ENCODE results near the gene SNAP25. TPM values are rescaled to one million over a fixed set of nuclear protein-coding genes. Genes with fewer than 3 reads are reported as not detected.

Gene SNAP25
- total and polyA plus RNA-seq, 9 of the 15 experiments (the other 6 are each of a cell fraction or from before 2014, with no cell fraction given): 0.07 TPM; not detected in 8

DNA sequence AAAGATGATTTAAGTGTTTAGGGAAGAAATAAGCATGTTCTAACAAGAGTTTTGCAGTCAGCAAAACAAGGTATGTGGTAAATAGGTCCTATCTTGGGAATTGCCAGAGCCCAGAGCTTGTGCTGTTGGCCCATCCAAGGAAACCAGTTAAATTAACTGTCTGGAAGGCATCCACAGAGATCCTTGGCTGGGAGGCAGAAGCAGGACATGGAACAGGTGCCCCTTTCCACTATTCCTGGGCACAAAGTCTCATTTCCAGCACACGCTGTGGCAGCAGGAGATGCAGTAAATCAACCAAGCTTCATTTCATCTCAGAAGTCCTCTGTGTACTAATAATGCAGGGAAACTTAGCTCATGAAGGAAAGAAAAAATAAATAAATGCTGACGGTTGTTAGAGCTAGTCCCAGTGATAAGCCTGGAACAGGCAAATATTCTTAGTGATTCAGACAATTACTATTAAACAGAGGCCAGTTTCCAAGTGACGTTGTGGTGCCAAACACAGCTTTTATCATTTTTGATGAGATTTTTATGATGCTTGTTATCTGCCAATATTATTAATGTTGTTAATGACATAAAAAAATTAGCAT, 39.8 kb upstream of the SNAP25 start:
- H2AFZ ChIP-seq (ENCODE audit: low read depth, low read length): no peak overlapping the region
- no peaks in the 10 kb centered on the region for H3K9me1 ChIP-seq (ENCODE audit: control insufficient read depth, insufficient read depth, low read length)
- WGBS (ENCODE audit: insufficient coverage, low coverage, missing lambda C conversion rate): 0% methylated on average over 3 of the region's 3 CpGs
- H4K20me1 ChIP-seq (replicated peaks; ENCODE audit: control insufficient read depth, insufficient read depth, low read length): no peaks in the 10 kb centered on the region
- no peak for FAIRE-seq
- H3K4me2 ChIP-seq (ENCODE audit: insufficient read depth, low read length): no peak overlapping the region
- no peaks in the 10 kb centered on the region for H3K27me3 ChIP-seq (ENCODE audit: control insufficient read depth in 2 of 2, insufficient read depth in 2 of 2, low read length in 2 of 2)
- H3K79me2 ChIP-seq (ENCODE audit: control insufficient read depth, insufficient read depth, low read length): no peaks in the 10 kb centered on the region
- H3K9ac ChIP-seq (ENCODE audit: insufficient read depth in 1 of 2, low read depth in 2 of 2, low read length in 2 of 2): no peak overlapping the region
- ATAC-seq: no peak
- intact Hi-C loops (cut with micrococcal nuclease) (no loop called here), in situ Hi-C loops (cut with MboI) (no loop called here)
- ChIA-PET POLR2A (no interaction called here), CTCF (ENCODE audit: low intra/inter-chr PET ratio) (no interaction called here)
- H3K9me3 ChIP-seq (replicated peaks; ENCODE audit: control insufficient read depth, insufficient read depth, low read depth, low read length): no peaks in the 10 kb centered on the region
- TF ChIP-seq, protein P1, sequence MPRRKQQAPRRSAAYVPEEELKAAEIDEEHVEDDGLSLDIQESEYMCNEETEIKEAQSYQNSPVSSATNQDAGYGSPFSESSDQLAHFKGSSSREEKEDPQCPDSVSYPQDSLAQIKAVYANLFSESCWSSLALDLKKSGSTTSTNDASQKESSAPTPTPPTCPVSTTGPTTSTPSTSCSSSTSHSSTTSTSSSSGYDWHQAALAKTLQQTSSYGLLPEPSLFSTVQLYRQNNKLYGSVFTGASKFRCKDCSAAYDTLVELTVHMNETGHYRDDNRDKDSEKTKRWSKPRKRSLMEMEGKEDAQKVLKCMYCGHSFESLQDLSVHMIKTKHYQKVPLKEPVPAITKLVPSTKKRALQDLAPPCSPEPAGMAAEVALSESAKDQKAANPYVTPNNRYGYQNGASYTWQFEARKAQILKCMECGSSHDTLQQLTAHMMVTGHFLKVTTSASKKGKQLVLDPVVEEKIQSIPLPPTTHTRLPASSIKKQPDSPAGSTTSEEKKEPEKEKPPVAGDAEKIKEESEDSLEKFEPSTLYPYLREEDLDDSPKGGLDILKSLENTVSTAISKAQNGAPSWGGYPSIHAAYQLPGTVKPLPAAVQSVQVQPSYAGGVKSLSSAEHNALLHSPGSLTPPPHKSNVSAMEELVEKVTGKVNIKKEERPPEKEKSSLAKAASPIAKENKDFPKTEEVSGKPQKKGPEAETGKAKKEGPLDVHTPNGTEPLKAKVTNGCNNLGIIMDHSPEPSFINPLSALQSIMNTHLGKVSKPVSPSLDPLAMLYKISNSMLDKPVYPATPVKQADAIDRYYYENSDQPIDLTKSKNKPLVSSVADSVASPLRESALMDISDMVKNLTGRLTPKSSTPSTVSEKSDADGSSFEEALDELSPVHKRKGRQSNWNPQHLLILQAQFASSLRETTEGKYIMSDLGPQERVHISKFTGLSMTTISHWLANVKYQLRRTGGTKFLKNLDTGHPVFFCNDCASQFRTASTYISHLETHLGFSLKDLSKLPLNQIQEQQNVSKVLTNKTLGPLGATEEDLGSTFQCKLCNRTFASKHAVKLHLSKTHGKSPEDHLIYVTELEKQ (CRISPR knock-in tag; IDR thresholded peaks at IDR 0.05): no peak
- TF ChIP-seq ZNF551 (CRISPR knock-in tag; IDR thresholded peaks at IDR 0.05) (no peak), RBM15 (IDR thresholded peaks at IDR 0.05; ENCODE audit: insufficient read depth, low read length) (no peak), ZNF764 (CRISPR knock-in tag; IDR thresholded peaks at IDR 0.05; ENCODE audit: low read depth) (no peak), ZBTB7A (IDR thresholded peaks at IDR 0.05; ENCODE audit: borderline replicate concordance, control insufficient read depth, low read depth, low read length) (no peak), TCF7 (IDR thresholded peaks at IDR 0.05; ENCODE audit: borderline replicate concordance) (no peak), BHLHE40 (IDR thresholded peaks at IDR 0.05; ENCODE audit: low read length) (no peak)
- TF ChIP-seq, protein P2, sequence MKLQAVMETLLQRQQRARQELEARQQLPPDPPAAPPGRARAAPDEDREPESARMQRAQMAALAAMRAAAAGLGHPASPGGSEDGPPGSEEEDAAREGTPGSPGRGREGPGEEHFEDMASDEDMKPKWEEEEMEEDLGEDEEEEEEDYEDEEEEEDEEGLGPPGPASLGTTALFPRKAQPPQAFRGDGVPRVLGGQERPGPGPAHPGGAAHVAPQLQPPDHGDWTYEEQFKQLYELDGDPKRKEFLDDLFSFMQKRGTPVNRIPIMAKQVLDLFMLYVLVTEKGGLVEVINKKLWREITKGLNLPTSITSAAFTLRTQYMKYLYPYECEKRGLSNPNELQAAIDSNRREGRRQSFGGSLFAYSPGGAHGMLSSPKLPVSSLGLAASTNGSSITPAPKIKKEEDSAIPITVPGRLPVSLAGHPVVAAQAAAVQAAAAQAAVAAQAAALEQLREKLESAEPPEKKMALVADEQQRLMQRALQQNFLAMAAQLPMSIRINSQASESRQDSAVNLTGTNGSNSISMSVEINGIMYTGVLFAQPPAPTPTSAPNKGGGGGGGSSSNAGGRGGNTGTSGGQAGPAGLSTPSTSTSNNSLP (IDR thresholded peaks at IDR 0.05; ENCODE audit: borderline replicate concordance, low read depth, low read length): no peak
- no peak overlapping the region for H3K4me3 ChIP-seq
- DNase-seq (ENCODE audit: extremely low read depth in 1 of 4, low spot score in 3 of 4): no peak
- no TSS peak for BruUV-seq (replicated peaks)
- no peak overlapping the region for H3K27ac ChIP-seq (ENCODE audit: extremely low read depth, low read depth, low read length)
- no peaks in the 10 kb centered on the region for H3K4me1 ChIP-seq (replicated peaks in 1 of 2; ENCODE audit: control insufficient read depth in 2 of 2, insufficient read depth in 2 of 2, low read length in 2 of 2)
- no peaks in the 10 kb centered on the region for H3K36me3 ChIP-seq (ENCODE audit: control insufficient read depth, insufficient read depth, low read length)
